CD4-positive, alpha-beta T cell treated with Interleukin-4 for 1 hour (primary cell): ENCODE results near the gene SLC49A4.
A peak's percentile ranks its signal among the peaks of the same experiment; 100 is the strongest.
"Not testable (repeated sequence)": the region's sequence is repeated elsewhere in the genome, so short reads cannot be mapped to it uniquely, and the experiment has no call there.

ENCODE experiments used
- DNase-seq, 2 donors: peaks; one replicate each; pipeline ENCODE4 v3.0.0-alpha.2; 2020 to 2022

The SLC49A4 gene

GRCh38 chr3:122794779-122795673 lies at the start of gene SLC49A4:
SLC49A4 (plus strand) TSS chr3:122795069; CDS start chr3:122795193, 124 bp downstream.
- peak; percentile 78 to 86 for DNase-seq

- no peak for DNase-seq
Observed at GRCh38 chr3:122745369-122746021, 49.4 kb upstream of the SLC49A4 start.

- DNase-seq: not testable (repeated sequence)
Observed at GRCh38 chr3:122747295-122747694, 47.6 kb upstream of the SLC49A4 start.

- DNase-seq: no peak
Observed at GRCh38 chr3:122748347-122748746, 46.5 kb upstream of the SLC49A4 start.

- DNase-seq: peak in 1 of 2 donors; percentile 66
Observed at GRCh38 chr3:122754929-122755328, 39.9 kb upstream of the SLC49A4 start.

GRCh38 chr3:122755491-122755890 lies 39.4 kb upstream of the SLC49A4 start:
- DNase-seq: no peak

GRCh38 chr3:122758877-122759560 lies 35.9 kb upstream of the SLC49A4 start:
- no peak for DNase-seq

GRCh38 chr3:122760453-122761271 lies 34.2 kb upstream of the SLC49A4 start:
- DNase-seq: no peak

- no peak for DNase-seq
Observed at GRCh38 chr3:122766430-122766829, 28.4 kb upstream of the SLC49A4 start.

GRCh38 chr3:122767540-122768372 lies 27.1 kb upstream of the SLC49A4 start:
- no peak for DNase-seq

GRCh38 chr3:122770521-122771202 lies 24.2 kb upstream of the SLC49A4 start:
- no peak for DNase-seq

GRCh38 chr3:122772827-122773226 lies 22.0 kb upstream of the SLC49A4 start:
- no peak for DNase-seq

- DNase-seq: no peak
Observed at GRCh38 chr3:122773944-122774509, 20.8 kb upstream of the SLC49A4 start.

- DNase-seq: no peak
Observed at GRCh38 chr3:122774564-122774963, 20.3 kb upstream of the SLC49A4 start.

- DNase-seq: no peak
Observed at GRCh38 chr3:122776675-122777468, 18.0 kb upstream of the SLC49A4 start.

GRCh38 chr3:122777563-122777962 lies 17.3 kb upstream of the SLC49A4 start:
- no peak for DNase-seq

GRCh38 chr3:122782804-122783203 lies 12.1 kb upstream of the SLC49A4 start:
- DNase-seq: no peak

GRCh38 chr3:122784436-122784835 lies 10.4 kb upstream of the SLC49A4 start:
- DNase-seq: no peak

- DNase-seq: no peak
Observed at GRCh38 chr3:122785231-122785630, 9.6 kb upstream of the SLC49A4 start.

- no peak for DNase-seq
Observed at GRCh38 chr3:122786066-122786465, 8.8 kb upstream of the SLC49A4 start.
